ENCODE measurements around the gene PNPLA2.

PNPLA2 gene

GRCh38 chr11:867856-868358 is 49.2 kb downstream of the PNPLA2 start:
- no peak overlapping the region for H4K5ac ChIP-seq (ENCODE audit: low read length)
- H3K18ac ChIP-seq (ENCODE audit: low read length): no peak overlapping the region
- no peaks in the 10 kb centered on the region for H3K79me1 ChIP-seq (ENCODE audit: low read length)
- no peak overlapping the region for H3K56ac ChIP-seq (ENCODE audit: low read length)
- no peak overlapping the region for H4K8ac ChIP-seq (ENCODE audit: low read depth, low read length)
- DNase-seq: no peak
- no peaks in the 10 kb centered on the region for H3K27me3 ChIP-seq (ENCODE audit: insufficient read depth, low read length, poor library complexity)
- WGBS (ENCODE audit: extremely low coverage, insufficient coverage, low lambda C conversion rate): no CpG with 5 or more reads among the region's 8 CpGs
- no peak overlapping the region for H2BK5ac ChIP-seq (ENCODE audit: low read length)
- H3K4me1 ChIP-seq (ENCODE audit: control insufficient read depth, low read depth, low read length): no peaks in the 10 kb centered on the region
- no peak overlapping the region for H2AK5ac ChIP-seq (ENCODE audit: low read length)
- H3K23ac ChIP-seq (ENCODE audit: low read length): no peak overlapping the region
- no peak overlapping the region for H2BK15ac ChIP-seq (replicated peaks; ENCODE audit: low read depth)
- no peaks in the 10 kb centered on the region for H3K36me3 ChIP-seq (ENCODE audit: control insufficient read depth, insufficient read depth, low read length)
- no peak overlapping the region for H3K4me3 ChIP-seq (ENCODE audit: low read length)
- no peak overlapping the region for H3K9ac ChIP-seq (ENCODE audit: low read length)
- H3K79me2 ChIP-seq (ENCODE audit: control insufficient read depth, insufficient read depth, low read length): no peaks in the 10 kb centered on the region
- no peak overlapping the region for H3K4ac ChIP-seq (ENCODE audit: low read depth, low read length)
- no peak overlapping the region for H2BK120ac ChIP-seq (ENCODE audit: low read depth, low read length)
- H3K27ac ChIP-seq (ENCODE audit: low read depth, low read length): no peak overlapping the region
- H3K4me2 ChIP-seq (ENCODE audit: low read length): no peak overlapping the region

GRCh38 chr11:868394-868793 is 49.7 kb downstream of the PNPLA2 start:
- H3K27me3 ChIP-seq (ENCODE audit: insufficient read depth, low read length, poor library complexity): no peaks in the 10 kb centered on the region
- no peak overlapping the region for H3K27ac ChIP-seq (ENCODE audit: low read depth, low read length)
- H2AK5ac ChIP-seq (ENCODE audit: low read length): no peak overlapping the region
- no peaks in the 10 kb centered on the region for H3K79me1 ChIP-seq (ENCODE audit: low read length)
- H3K9ac ChIP-seq (ENCODE audit: low read length): no peak overlapping the region
- no peaks in the 10 kb centered on the region for H3K4me1 ChIP-seq (ENCODE audit: control insufficient read depth, low read depth, low read length)
- no peak overlapping the region for H3K4me3 ChIP-seq (ENCODE audit: low read length)
- H3K23ac ChIP-seq (ENCODE audit: low read length): no peak overlapping the region
- no peak overlapping the region for H3K4ac ChIP-seq (ENCODE audit: low read depth, low read length)
- H2BK5ac ChIP-seq (ENCODE audit: low read length): no peak overlapping the region
- H4K5ac ChIP-seq (ENCODE audit: low read length): no peak overlapping the region
- H2BK120ac ChIP-seq (ENCODE audit: low read depth, low read length): no peak overlapping the region
- H3K18ac ChIP-seq (ENCODE audit: low read length): no peak overlapping the region
- H3K56ac ChIP-seq (ENCODE audit: low read length): no peak overlapping the region
- H3K36me3 ChIP-seq (ENCODE audit: control insufficient read depth, insufficient read depth, low read length): no peaks in the 10 kb centered on the region
- H3K79me2 ChIP-seq (ENCODE audit: control insufficient read depth, insufficient read depth, low read length): no peaks in the 10 kb centered on the region
- no peak overlapping the region for H3K4me2 ChIP-seq (ENCODE audit: low read length)
- WGBS (ENCODE audit: extremely low coverage, insufficient coverage, low lambda C conversion rate): no CpG with 5 or more reads among the region's 17 CpGs
- H2BK15ac ChIP-seq (replicated peaks; ENCODE audit: low read depth): no peak overlapping the region
- no peak for DNase-seq
- no peak overlapping the region for H4K8ac ChIP-seq (ENCODE audit: low read depth, low read length)

- DNase-seq: no peak
- Histone ChIP-seq H3K4me3 (ENCODE audit: low read length) (no peak overlapping the region), H4K5ac (ENCODE audit: low read length) (no peak overlapping the region), H4K8ac (ENCODE audit: low read depth, low read length) (no peak overlapping the region), H3K4ac (ENCODE audit: low read depth, low read length) (no peak overlapping the region), H3K79me1 (ENCODE audit: low read length) (no peaks in the 10 kb centered on the region), H3K79me2 (ENCODE audit: control insufficient read depth, insufficient read depth, low read length) (no peaks in the 10 kb centered on the region), H2AK5ac (ENCODE audit: low read length) (no peak overlapping the region), H2BK120ac (ENCODE audit: low read depth, low read length) (no peak overlapping the region), H3K23ac (ENCODE audit: low read length) (no peak overlapping the region), H3K27me3 (ENCODE audit: insufficient read depth, low read length, poor library complexity) (no peaks in the 10 kb centered on the region), H3K27ac (ENCODE audit: low read depth, low read length) (no peak overlapping the region), H3K36me3 (ENCODE audit: control insufficient read depth, insufficient read depth, low read length) (no peaks in the 10 kb centered on the region), H3K9ac (ENCODE audit: low read length) (no peak overlapping the region), H2BK5ac (ENCODE audit: low read length) (no peak overlapping the region), H3K56ac (ENCODE audit: low read length) (no peak overlapping the region), H2BK15ac (replicated peaks; ENCODE audit: low read depth) (no peak overlapping the region), H3K4me1 (ENCODE audit: control insufficient read depth, low read depth, low read length) (no peaks in the 10 kb centered on the region), H3K4me2 (ENCODE audit: low read length) (no peak overlapping the region), H3K18ac (ENCODE audit: low read length) (no peak overlapping the region)
- no CpG with 5 or more reads among the region's 12 CpGs for WGBS (ENCODE audit: extremely low coverage, insufficient coverage, low lambda C conversion rate)
These were observed 50.1 kb downstream of the PNPLA2 start for GRCh38 chr11:868802-869201.

GRCh38 chr11:869399-870126 is 50.8 kb downstream of the PNPLA2 start:
- no peaks in the 10 kb centered on the region for H3K4me1 ChIP-seq (ENCODE audit: control insufficient read depth, low read depth, low read length)
- H4K8ac ChIP-seq (ENCODE audit: low read depth, low read length): no peak overlapping the region
- WGBS (ENCODE audit: extremely low coverage, insufficient coverage, low lambda C conversion rate): no CpG with 5 or more reads among the region's 25 CpGs
- no peak overlapping the region for H3K27ac ChIP-seq (ENCODE audit: low read depth, low read length)
- H4K5ac ChIP-seq (ENCODE audit: low read length): no peak overlapping the region
- H2BK120ac ChIP-seq (ENCODE audit: low read depth, low read length): no peak overlapping the region
- H3K9ac ChIP-seq (ENCODE audit: low read length): no peak overlapping the region
- no peak overlapping the region for H2BK5ac ChIP-seq (ENCODE audit: low read length)
- no peak overlapping the region for H3K56ac ChIP-seq (ENCODE audit: low read length)
- no peaks in the 10 kb centered on the region for H3K79me2 ChIP-seq (ENCODE audit: control insufficient read depth, insufficient read depth, low read length)
- no peak overlapping the region for H3K23ac ChIP-seq (ENCODE audit: low read length)
- DNase-seq: no peak
- H2BK15ac ChIP-seq (replicated peaks; ENCODE audit: low read depth): no peak overlapping the region
- no peak overlapping the region for H2AK5ac ChIP-seq (ENCODE audit: low read length)
- H3K27me3 ChIP-seq (ENCODE audit: insufficient read depth, low read length, poor library complexity): no peaks in the 10 kb centered on the region
- no peaks in the 10 kb centered on the region for H3K36me3 ChIP-seq (ENCODE audit: control insufficient read depth, insufficient read depth, low read length)
- H3K4me2 ChIP-seq (ENCODE audit: low read length): no peak overlapping the region
- no peaks in the 10 kb centered on the region for H3K79me1 ChIP-seq (ENCODE audit: low read length)
- no peak overlapping the region for H3K4ac ChIP-seq (ENCODE audit: low read depth, low read length)
- no peak overlapping the region for H3K18ac ChIP-seq (ENCODE audit: low read length)
- no peak overlapping the region for H3K4me3 ChIP-seq (ENCODE audit: low read length)

- H2BK15ac ChIP-seq (replicated peaks; ENCODE audit: low read depth): no peak overlapping the region
- H2BK5ac ChIP-seq (ENCODE audit: low read length): no peak overlapping the region
- no peak overlapping the region for H3K4me3 ChIP-seq (ENCODE audit: low read length)
- H2BK120ac ChIP-seq (ENCODE audit: low read depth, low read length): no peak overlapping the region
- H4K8ac ChIP-seq (ENCODE audit: low read depth, low read length): no peak overlapping the region
- no peak overlapping the region for H2AK5ac ChIP-seq (ENCODE audit: low read length)
- no peaks in the 10 kb centered on the region for H3K79me2 ChIP-seq (ENCODE audit: control insufficient read depth, insufficient read depth, low read length)
- no peaks in the 10 kb centered on the region for H3K79me1 ChIP-seq (ENCODE audit: low read length)
- H3K56ac ChIP-seq (ENCODE audit: low read length): no peak overlapping the region
- H3K9ac ChIP-seq (ENCODE audit: low read length): no peak overlapping the region
- H3K4me1 ChIP-seq (ENCODE audit: control insufficient read depth, low read depth, low read length): no peaks in the 10 kb centered on the region
- no peak for DNase-seq
- H3K18ac ChIP-seq (ENCODE audit: low read length): no peak overlapping the region
- no CpG with 5 or more reads among the region's 8 CpGs for WGBS (ENCODE audit: extremely low coverage, insufficient coverage, low lambda C conversion rate)
- no peak overlapping the region for H4K5ac ChIP-seq (ENCODE audit: low read length)
- H3K4me2 ChIP-seq (ENCODE audit: low read length): no peak overlapping the region
- H3K36me3 ChIP-seq (ENCODE audit: control insufficient read depth, insufficient read depth, low read length): no peaks in the 10 kb centered on the region
- no peak overlapping the region for H3K27ac ChIP-seq (ENCODE audit: low read depth, low read length)
- no peaks in the 10 kb centered on the region for H3K27me3 ChIP-seq (ENCODE audit: insufficient read depth, low read length, poor library complexity)
- no peak overlapping the region for H3K23ac ChIP-seq (ENCODE audit: low read length)
- H3K4ac ChIP-seq (ENCODE audit: low read depth, low read length): no peak overlapping the region
These were observed 51.4 kb downstream of the PNPLA2 start for GRCh38 chr11:870127-870413.

GRCh38 chr11:870418-870817 is 51.7 kb downstream of the PNPLA2 start:
- H3K36me3 ChIP-seq (ENCODE audit: control insufficient read depth, insufficient read depth, low read length): no peaks in the 10 kb centered on the region
- H3K4me2 ChIP-seq (ENCODE audit: low read length): no peak overlapping the region
- no peak overlapping the region for H2AK5ac ChIP-seq (ENCODE audit: low read length)
- no peak overlapping the region for H2BK120ac ChIP-seq (ENCODE audit: low read depth, low read length)
- no peak overlapping the region for H3K4me3 ChIP-seq (ENCODE audit: low read length)
- H3K23ac ChIP-seq (ENCODE audit: low read length): no peak overlapping the region
- no peak for DNase-seq
- no peaks in the 10 kb centered on the region for H3K27me3 ChIP-seq (ENCODE audit: insufficient read depth, low read length, poor library complexity)
- no peak overlapping the region for H3K4ac ChIP-seq (ENCODE audit: low read depth, low read length)
- no peaks in the 10 kb centered on the region for H3K79me1 ChIP-seq (ENCODE audit: low read length)
- no peak overlapping the region for H4K8ac ChIP-seq (ENCODE audit: low read depth, low read length)
- no peaks in the 10 kb centered on the region for H3K79me2 ChIP-seq (ENCODE audit: control insufficient read depth, insufficient read depth, low read length)
- H2BK5ac ChIP-seq (ENCODE audit: low read length): no peak overlapping the region
- H3K4me1 ChIP-seq (ENCODE audit: control insufficient read depth, low read depth, low read length): no peaks in the 10 kb centered on the region
- H4K5ac ChIP-seq (ENCODE audit: low read length): no peak overlapping the region
- no peak overlapping the region for H3K56ac ChIP-seq (ENCODE audit: low read length)
- H3K18ac ChIP-seq (ENCODE audit: low read length): no peak overlapping the region
- no peak overlapping the region for H3K27ac ChIP-seq (ENCODE audit: low read depth, low read length)
- no peak overlapping the region for H2BK15ac ChIP-seq (replicated peaks; ENCODE audit: low read depth)
- H3K9ac ChIP-seq (ENCODE audit: low read length): no peak overlapping the region
- WGBS (ENCODE audit: extremely low coverage, insufficient coverage, low lambda C conversion rate): no CpG with 5 or more reads among the region's 8 CpGs
